GM21737 (cell line): ENCODE measurements around the gene CYBC1.

Source experiments
- ATAC-seq: cut with Tn5 transposase; IDR thresholded peaks from one replicate; pipeline ENCODE4 v1.9.1; 2021; ENCODE audit warnings: mild to moderate bottlenecking, moderate library complexity; ENCODE audit not compliant: unreplicated experiment

The CYBC1 gene

GRCh38 chr17:82411396-82412053 is 39.0 kb downstream of the CYBC1 start:
- no peak for ATAC-seq

DNA sequence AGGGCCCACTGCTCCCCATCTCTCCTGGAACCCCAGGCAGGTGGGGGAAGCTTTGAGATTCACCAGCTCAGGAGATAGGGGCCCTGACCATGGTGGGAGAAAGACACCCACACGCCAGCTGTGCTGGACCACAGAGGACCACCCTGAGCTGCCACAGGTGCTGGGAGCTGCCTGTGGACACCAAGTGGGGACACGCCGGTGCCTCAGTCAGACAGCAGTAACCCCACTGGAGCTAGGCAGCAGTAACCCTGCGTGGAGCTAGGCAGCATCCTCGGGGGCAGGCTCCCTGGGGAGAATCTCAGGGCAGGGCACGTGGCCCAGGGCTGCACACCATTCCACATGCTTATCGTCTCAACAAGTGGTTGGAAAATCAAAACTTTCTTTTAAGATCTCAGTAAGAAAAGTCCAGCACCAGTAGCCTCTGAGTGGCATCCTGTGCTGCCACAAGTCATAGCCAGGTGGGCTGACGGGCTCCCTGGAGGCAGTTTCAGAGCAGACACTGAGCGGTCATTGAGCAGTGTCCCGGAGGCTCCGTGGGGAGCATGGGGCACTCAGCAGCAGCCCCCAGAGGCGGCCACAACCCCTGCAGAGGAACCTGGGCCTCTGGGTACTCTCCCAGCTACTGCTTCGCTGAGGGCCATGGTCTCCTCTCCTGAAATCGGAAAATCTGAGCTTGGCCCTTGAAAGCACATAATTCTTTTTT is 40.4 kb downstream of the CYBC1 start:
- no peak for ATAC-seq

DNA sequence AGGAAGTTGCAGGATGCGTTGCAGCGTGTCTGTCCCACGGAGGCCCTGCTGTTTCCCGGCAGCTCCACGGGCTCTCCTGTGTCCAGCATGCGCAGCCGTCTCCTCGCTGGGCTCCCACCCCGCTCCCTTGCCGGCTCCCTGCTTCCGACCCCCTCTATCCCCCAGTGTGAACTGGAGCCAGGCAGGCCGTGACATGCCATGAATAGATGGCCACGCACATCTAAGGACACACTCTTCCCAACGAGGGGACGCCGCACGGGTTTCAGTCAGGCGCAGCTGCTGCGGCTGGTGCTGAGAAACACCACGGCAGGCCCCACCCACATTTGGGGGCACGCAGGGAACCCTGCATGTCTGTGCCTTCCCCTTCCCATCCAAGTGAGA is 41.6 kb downstream of the CYBC1 start:
- no peak for ATAC-seq

DNA sequence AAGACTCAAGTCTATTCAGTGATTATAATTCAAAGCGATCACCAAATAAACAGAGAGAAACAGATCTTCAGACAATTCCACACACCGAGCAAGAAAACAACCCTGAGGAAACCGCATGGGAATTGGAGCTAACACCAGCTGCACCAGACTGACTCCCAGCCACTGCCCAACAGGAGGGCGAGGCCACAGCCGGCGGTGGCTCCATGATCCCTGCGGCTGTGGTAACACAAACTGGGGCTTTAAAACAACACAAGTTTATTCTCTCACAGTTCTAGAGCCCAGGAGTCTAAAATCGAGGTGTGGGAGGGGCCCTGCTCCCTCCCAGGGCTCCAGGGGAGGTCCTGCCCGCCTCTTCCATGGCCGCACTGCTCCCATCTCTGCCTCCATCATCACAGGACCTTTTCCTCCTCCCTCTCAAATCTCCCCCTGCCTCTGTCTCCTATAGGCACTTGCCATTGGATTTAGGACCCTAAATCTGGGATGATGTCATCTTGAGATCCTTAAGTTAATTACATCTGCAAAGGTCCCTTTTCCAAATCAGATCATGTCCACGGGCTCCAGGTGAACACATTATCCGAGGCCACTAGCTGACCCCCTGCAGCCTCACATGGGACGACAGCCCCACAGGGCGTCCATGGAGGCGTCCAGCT is 42.1 kb downstream of the CYBC1 start:
- no peak for ATAC-seq

DNA sequence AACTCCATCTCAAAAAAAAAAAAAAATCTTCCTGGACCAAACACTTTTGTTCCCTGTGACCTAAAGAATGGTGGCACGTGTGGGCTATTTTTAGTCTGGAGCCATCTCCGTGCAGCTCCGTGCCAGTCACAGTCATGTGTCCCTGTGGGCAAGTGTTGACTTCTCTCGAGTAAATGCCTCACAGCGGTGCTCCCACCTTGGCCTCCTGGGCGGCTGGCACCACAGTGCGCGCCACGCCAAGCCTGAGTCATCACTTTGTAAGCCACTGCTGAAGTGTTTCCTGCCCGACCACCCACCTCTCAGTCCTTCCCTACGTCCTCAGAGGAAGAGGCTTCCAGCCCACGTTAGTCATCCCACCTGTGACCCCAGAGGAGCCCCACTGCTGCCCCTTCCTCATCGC is 43.3 kb downstream of the CYBC1 start:
- no peak for ATAC-seq

GRCh38 chr17:82406131-82406671 is 44.4 kb downstream of the CYBC1 start:
- no peak for ATAC-seq

- ATAC-seq, result no peak
Observed at GRCh38 chr17:82405051-82405450, 45.5 kb downstream of the CYBC1 start.

- ATAC-seq, result no peak
Observed at GRCh38 chr17:82403662-82404660, 46.6 kb downstream of the CYBC1 start.

DNA sequence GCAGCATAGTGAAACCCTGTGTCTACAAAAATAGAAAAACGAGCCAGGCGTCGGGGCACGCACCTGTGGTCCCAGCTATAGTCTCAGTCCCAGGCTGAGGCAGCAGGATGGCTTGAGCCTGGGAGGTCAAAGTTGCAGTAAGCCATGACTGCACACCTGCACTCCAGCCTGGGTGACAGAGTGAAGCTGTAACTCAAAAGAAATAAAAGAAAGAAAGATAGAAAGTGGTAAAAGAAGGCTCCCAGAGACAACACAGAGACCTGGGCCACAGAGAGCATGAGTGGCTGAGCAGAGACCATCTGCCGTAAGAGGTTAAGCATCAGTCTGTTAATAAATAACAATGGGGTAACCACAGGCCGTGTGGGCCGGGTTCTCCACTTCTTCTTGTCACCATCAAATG is 47.7 kb downstream of the CYBC1 start:
- ATAC-seq, result peak; percentile 67

- peak; percentile 51 for ATAC-seq
Observed at GRCh38 chr17:82400830-82401229, 49.7 kb downstream of the CYBC1 start.

- ATAC-seq, result no peak
Observed at GRCh38 chr17:82400206-82400605, 50.3 kb downstream of the CYBC1 start.

DNA sequence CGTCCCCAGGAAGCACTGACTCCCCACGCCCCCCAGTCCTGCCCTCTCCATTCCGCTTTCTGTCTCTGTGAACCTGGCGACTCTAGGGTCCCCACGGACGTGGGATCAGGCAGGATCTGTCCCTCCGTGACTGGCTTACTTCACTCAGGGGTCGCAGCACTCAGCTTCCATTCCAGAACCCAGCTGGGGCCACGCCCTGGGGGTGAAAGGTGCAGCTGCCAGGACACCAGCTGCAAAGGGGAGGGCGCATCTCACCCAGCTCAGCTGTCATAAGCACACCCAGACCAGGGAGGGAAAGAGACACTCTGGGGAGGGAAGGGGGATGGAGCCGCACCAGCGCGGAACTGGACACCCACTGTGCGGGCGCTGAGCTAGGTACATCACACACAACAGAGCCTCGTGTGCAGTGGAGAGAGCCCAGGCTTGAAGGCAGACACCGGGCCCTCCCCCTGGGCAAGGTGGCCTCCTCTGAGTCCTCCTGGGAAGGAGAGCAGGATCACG is 50.9 kb downstream of the CYBC1 start:
- ATAC-seq, result no peak

DNA sequence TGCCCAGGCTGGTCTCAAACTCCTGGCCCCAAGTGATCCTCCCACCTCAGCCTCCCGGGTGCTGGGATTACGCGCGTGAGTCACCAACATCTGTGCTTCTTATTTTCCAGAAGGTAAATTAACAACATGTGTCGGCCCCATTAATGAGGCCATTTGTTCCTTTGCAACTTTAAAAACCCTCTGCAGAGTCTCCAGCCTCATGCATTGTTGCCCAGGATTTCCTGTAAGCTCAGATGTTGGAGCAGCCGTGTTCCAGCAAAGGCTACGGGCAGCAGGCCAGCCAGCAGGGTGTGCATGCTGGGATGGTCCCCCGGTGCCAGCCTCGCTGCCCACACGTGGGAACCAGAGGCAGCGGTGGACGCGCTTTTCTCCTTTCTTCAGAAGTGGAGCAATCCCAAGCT is 51.5 kb downstream of the CYBC1 start:
- ATAC-seq, result no peak

DNA sequence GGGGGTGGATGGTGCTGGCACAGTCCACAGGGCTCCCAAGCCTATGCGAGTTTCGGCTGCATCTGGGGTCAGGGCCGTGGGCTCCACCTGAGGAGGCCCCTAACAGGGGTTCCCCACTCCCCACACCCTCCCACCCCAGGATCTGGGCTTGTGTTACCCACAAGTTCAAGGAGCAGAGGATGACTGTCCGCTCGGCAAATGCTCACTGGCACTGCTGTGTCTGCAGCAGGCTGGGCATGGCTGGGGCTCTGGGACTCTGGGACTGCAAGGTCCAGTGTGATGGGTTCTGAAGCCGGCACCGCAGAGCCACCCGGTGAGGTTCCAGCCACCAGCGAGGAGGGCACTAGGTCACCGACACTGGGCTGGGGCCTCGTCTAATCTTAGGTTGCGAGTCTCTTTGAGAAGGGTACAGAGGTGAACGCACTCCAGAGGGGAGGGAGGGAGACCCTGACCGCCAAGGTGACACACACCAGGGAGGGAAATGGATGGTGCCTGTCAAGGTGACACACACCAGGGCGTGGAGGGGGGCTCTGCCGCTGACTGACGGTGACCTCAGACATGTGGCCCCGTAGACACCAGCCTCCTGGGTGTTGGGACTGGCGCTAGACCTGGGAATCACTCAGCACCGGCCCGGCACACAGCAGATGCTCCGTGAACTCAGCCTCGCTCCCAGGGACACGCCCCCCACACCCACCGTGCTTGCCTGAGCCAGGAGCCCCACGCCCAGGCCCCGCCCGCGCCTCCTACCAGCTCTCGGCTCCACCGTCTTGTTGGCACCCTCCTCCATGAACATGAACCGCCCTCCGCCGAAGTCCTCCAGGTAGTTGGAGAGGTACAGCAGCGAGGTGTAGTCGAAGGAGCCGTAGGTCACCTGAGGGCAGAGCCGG is 52.9 kb downstream of the CYBC1 start:
- no peak for ATAC-seq

DNA sequence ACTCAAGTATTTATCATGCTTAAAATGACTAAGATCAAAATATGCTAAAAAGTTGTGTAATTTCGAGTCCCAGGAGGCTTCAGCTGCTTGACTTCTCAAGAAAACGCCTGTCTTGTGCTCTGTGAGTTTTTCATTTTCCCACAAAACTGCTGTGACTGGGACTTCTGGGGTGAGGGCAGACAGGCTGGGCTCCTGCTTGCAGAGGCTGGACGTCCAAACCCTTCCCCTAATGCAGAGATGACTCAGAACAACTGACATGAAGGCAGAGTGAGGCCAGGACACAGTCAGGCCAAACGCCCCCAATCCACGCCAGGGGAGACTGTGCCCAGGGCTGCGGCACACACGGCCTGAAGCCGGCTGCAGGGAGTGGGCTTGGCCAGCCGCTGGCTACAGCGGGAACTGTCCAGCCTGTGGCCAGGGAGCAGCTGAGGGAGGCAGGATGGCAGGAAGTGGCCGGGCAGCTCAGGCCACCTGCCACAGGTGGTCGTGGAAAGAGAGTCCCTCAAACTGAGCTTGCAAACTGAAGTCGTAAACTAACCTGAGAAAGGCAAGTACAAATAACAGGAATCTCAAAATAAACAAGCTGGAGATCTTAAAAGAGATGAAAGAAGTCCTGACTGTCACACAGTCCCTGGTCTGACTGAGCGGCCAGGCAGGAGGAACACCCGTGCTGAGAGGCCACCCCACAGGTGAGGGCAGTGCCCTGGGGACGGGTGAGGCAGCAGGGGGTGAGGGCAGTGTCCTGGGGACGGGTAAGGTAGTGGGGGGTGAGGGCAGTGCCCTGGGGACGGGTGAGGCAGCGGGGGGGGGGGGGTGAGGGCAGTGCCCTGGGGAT is 53.7 kb downstream of the CYBC1 start:
- ATAC-seq, result no peak

DNA sequence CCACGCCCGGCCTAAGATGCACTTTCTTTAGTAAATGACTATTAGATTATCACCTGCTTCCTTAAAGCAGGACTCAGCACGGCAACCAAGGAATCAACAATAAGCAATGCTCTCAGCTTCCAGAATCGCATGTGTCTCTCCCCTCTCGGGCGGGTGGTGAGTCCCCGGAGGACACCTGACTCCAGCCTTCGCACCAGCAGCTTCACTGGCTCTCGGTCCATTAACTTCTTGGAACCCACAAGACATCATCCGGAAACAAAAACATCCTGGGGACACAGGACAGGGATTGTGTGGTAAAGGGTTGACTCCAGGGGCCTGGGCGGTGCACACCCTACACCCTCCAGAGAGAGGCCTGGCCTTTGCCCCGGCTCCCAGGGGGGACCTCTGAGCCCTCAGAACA is 56.3 kb downstream of the CYBC1 start:
- no peak for ATAC-seq

DNA sequence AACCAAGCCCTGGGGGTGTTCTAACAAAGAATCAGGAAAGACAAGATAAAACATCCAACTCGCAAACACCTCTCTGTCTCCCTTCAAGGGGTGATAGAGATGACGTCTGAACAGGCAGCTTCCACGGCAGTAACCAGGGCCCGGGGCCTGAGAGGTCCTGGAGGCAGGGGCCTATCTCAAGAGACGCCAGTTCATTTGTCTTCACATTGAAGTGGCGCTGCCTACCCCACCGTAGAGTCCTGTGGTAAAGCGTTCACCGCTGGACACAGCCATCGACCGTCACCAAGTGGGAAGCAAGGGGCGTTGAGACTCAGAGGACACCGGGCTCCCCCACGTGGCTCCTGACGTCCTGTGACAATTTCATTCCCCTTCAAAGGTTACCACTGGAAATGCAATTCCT is 57.6 kb downstream of the CYBC1 start:
- ATAC-seq, result no peak
